Measurements from ENCODE around the gene ZBTB7B.

ZBTB7B gene

GRCh38 chr1:155032886-155033285 lies 30.3 kb downstream of the ZBTB7B start:
- Histone ChIP-seq H3K27ac (ENCODE audit: extremely low read depth, low read depth, low read length) (no peak overlapping the region), H3K9me3 (ENCODE audit: control insufficient read depth, insufficient read depth, low read depth, low read length) (no peaks in the 10 kb centered on the region), H3K4me1 (ENCODE audit: control insufficient read depth, insufficient read depth, low read length) (no peaks in the 10 kb centered on the region), H3K4me3 (ENCODE audit: low read depth, low read length) (no peak overlapping the region), H3K36me3 (ENCODE audit: control insufficient read depth in 2 of 2, insufficient read depth in 1 of 2, low read length in 2 of 2) (no peaks in the 10 kb centered on the region)
- TF ChIP-seq PRDM2 (tag by site-specific recombination; IDR thresholded peaks at IDR 0.05; ENCODE audit: borderline replicate concordance) (no peak), KLF16 (tag by site-specific recombination; IDR thresholded peaks at IDR 0.05) (no peak), ZNF558 (tag by site-specific recombination; IDR thresholded peaks at IDR 0.05) (no peak), ZNF248 (tag by site-specific recombination; IDR thresholded peaks at IDR 0.05) (no peak), ZNF366 (tag by site-specific recombination; conservative IDR thresholded peaks at IDR 0.05) (no peak), GLIS2 (tag by site-specific recombination; IDR thresholded peaks at IDR 0.05) (no peak), ZNF10 (tag by site-specific recombination; IDR thresholded peaks at IDR 0.05) (no peak), ZNF239 (tag by site-specific recombination; IDR thresholded peaks at IDR 0.05) (no peak), IKZF3 (tag by site-specific recombination; IDR thresholded peaks at IDR 0.05) (no peak), PRDM1 (tag by site-specific recombination; IDR thresholded peaks at IDR 0.05) (no peak), BCL11B (tag by site-specific recombination; IDR thresholded peaks at IDR 0.05; ENCODE audit: low read depth) (no peak), ZBTB8A (tag by site-specific recombination; IDR thresholded peaks at IDR 0.05) (no peak), ZNF664 (tag by site-specific recombination; IDR thresholded peaks at IDR 0.05) (no peak), ZNF600 (tag by site-specific recombination; IDR thresholded peaks at IDR 0.05) (no peak)
- ChIA-PET CTCF (interaction anchor here (0.7 to 3.0 kb wide), 4 partner anchors 8 to 59 kb away, joined by 3 to 19 read pairs (median 4); no protein-coding TSS in a partner anchor), POLR2A (interaction anchor here (0.8 kb wide), 1 partner anchor 12 kb away, joined by 3 read pairs; no protein-coding TSS in a partner anchor)

- no peak within 1 kb of the TSS for H3K4me3 ChIP-seq (ENCODE audit: low read depth, low read length)
- no peak for TF ChIP-seq ZNF10 (tag by site-specific recombination; IDR thresholded peaks at IDR 0.05)
- TF ChIP-seq ZNF341 (tag by site-specific recombination; IDR thresholded peaks at IDR 0.05; ENCODE audit: low read depth) = no peak
- TF ChIP-seq ATF2 (tag by site-specific recombination; IDR thresholded peaks at IDR 0.05; ENCODE audit: low read depth) = no peak
- no peak for TF ChIP-seq ZNF211 (tag by site-specific recombination; IDR thresholded peaks at IDR 0.05; ENCODE audit: low read depth)
- no peaks in the 10 kb centered on the region for H3K9me3 ChIP-seq (ENCODE audit: control insufficient read depth, insufficient read depth, low read depth, low read length)
- ChIA-PET CTCF (interaction anchor here (1.5 to 3.0 kb wide), 2 partner anchors 11 to 16 kb away, joined by 8 to 19 read pairs; no protein-coding TSS in a partner anchor), POLR2A (interaction anchor here (0.8 kb wide), 1 partner anchor 11 kb away, joined by 3 read pairs; no protein-coding TSS in a partner anchor)
- no peaks in the 10 kb centered on the region for H3K4me1 ChIP-seq (ENCODE audit: control insufficient read depth, insufficient read depth, low read length)
- H3K27ac ChIP-seq (ENCODE audit: extremely low read depth, low read depth, low read length) = no peak within 1 kb of the TSS
- no peaks in the 10 kb centered on the region for H3K36me3 ChIP-seq (ENCODE audit: control insufficient read depth in 2 of 2, insufficient read depth in 1 of 2, low read length in 2 of 2)
Measured at GRCh38 chr1:155033524-155033923, 30.9 kb downstream of the ZBTB7B start, which contains the start of the genes DCST1 and DCST2. Gene DCST1, plus strand, starts transcription at chr1:155033824. Its CDS starts 213 bp downstream, at chr1:155034037. Gene DCST2, minus strand, starts transcription at chr1:155033781. Its CDS starts 80 bp downstream, at chr1:155033701.

Measured in HEK293 (cell line).